Progenitor cell of endocrine pancreas (in vitro differentiated cells): ENCODE data around the gene KRT72. TPM values are rescaled to one million over a fixed set of nuclear protein-coding genes. Genes with fewer than 3 reads are reported as not detected.

Experiments
- DNase-seq: peaks from one replicate; pipeline ENCODE4 v3.0.0; 2021; ENCODE audit warnings: low spot score; ENCODE audit not compliant: unreplicated experiment
- H3K27ac Mint-ChIP-seq: 2 replicates; pipeline ENCODE4 v1.8.0; 2021; ENCODE audit warnings: mild to moderate bottlenecking, moderate library complexity, mixed read lengths
- H3K27me3 Mint-ChIP-seq: 2 replicates; pipeline ENCODE4 v1.8.0; 2021; ENCODE audit warnings: mixed read lengths
- H3K36me3 Mint-ChIP-seq: 2 replicates; pipeline ENCODE4 v1.8.0; 2022; ENCODE audit warnings: mixed read lengths; ENCODE audit not compliant: insufficient read depth
- H3K4me1 Mint-ChIP-seq: 2 replicates; pipeline ENCODE4 v1.8.0; 2021; ENCODE audit warnings: low read depth, mixed read lengths
- H3K4me3 Mint-ChIP-seq: 2 replicates; pipeline ENCODE4 v1.8.0; 2021; ENCODE audit warnings: low read depth, mild to moderate bottlenecking, moderate library complexity, mixed read lengths
- H3K9me3 Mint-ChIP-seq: 2 replicates; pipeline ENCODE4 v1.8.0; 2021; ENCODE audit warnings: low read depth, mixed read lengths
- CTCF ChIP-seq: fragments of 200-600 bp; sonication (generic); IDR thresholded peaks from one replicate; pipeline ENCODE4 v1.5.0; 2021; ENCODE audit warnings: antibody characterized with exemption, mild to moderate bottlenecking; ENCODE audit not compliant: unreplicated experiment
- total RNA-seq: library from RNA; stranded (reverse); gene quantifications from 2 replicates; pipeline ENCODE4 v1.2.1, GENCODE V29; 2021

The KRT72 gene
- total RNA-seq, 1 donor from 2014 or later: not detected

- Mint-ChIP-seq H3K4me1 (no peaks in the 10 kb centered on the region), H3K27me3 (peaks cover 48% of the 10 kb centered on the region), H3K9me3 (no peaks in the 10 kb centered on the region), H3K27ac (no peak overlapping the region), H3K36me3 (no peaks in the 10 kb centered on the region), H3K4me3 (no peak overlapping the region)
- no peak for TF ChIP-seq CTCF
- no peak for DNase-seq
Observed at GRCh38 chr12:52566847-52567291, 34.4 kb downstream of the KRT72 start.

GRCh38 chr12:52564582-52564981 is 36.7 kb downstream of the KRT72 start:
- no peak for TF ChIP-seq CTCF
- no peak for DNase-seq
- Mint-ChIP-seq H3K4me3 (no peak overlapping the region), H3K4me1 (no peaks in the 10 kb centered on the region), H3K27ac (no peak overlapping the region), H3K36me3 (no peaks in the 10 kb centered on the region), H3K27me3 (peaks cover 43% of the 10 kb centered on the region), H3K9me3 (no peaks in the 10 kb centered on the region)

- Mint-ChIP-seq H3K4me1 (no peaks in the 10 kb centered on the region), H3K4me3 (no peak overlapping the region), H3K27ac (no peak overlapping the region), H3K9me3 (no peaks in the 10 kb centered on the region), H3K36me3 (no peaks in the 10 kb centered on the region), H3K27me3 (peaks cover 45% of the 10 kb centered on the region)
- DNase-seq: no peak
- peak; percentile 48 for TF ChIP-seq CTCF
Observed at GRCh38 chr12:52561880-52562449, 39.3 kb downstream of the KRT72 start.

- peaks cover 48% of the 10 kb centered on the region for H3K27me3 Mint-ChIP-seq
- no peaks in the 10 kb centered on the region for H3K36me3 Mint-ChIP-seq
- no peaks in the 10 kb centered on the region for H3K9me3 Mint-ChIP-seq
- DNase-seq: no peak
- H3K4me1 Mint-ChIP-seq: no peaks in the 10 kb centered on the region
- no peak overlapping the region for H3K27ac Mint-ChIP-seq
- no peak for TF ChIP-seq CTCF
- H3K4me3 Mint-ChIP-seq: no peak overlapping the region
Observed at GRCh38 chr12:52559979-52560378, 41.3 kb downstream of the KRT72 start.

GRCh38 chr12:52558781-52559445 is 42.4 kb downstream of the KRT72 start:
- no peaks in the 10 kb centered on the region for H3K4me1 Mint-ChIP-seq

More at GRCh38 chr12:52558781-52559445, 42.4 kb downstream of the KRT72 start:
- Mint-ChIP-seq H3K9me3 (no peaks in the 10 kb centered on the region), H3K27me3 (peaks cover 47% of the 10 kb centered on the region), H3K4me3 (no peak overlapping the region), H3K36me3 (no peaks in the 10 kb centered on the region), H3K27ac (no peak overlapping the region)
- no peak for DNase-seq
- no peak for TF ChIP-seq CTCF
